ENCODE results near the gene SAMMSON.

Gene SAMMSON

DNA sequence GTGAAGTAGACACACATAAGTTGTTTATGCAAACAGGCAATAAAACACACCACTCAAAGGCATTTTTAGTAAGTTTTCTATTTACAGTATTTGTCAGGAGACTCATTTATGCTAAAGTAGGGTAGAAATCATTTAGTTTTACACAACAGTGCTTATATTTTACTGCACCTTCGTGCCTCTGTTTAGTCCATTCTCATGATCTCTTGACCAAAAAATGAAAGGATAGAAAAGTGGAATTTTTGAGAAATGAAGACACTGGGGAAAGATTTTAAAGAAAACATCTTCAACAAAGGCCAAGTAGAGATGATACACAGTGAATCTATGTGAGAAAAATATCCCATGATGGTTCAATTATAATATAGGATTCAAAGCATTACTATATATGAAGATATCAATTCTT, 114.9 kb downstream of the SAMMSON start:
- TF ChIP-seq, protein P1, sequence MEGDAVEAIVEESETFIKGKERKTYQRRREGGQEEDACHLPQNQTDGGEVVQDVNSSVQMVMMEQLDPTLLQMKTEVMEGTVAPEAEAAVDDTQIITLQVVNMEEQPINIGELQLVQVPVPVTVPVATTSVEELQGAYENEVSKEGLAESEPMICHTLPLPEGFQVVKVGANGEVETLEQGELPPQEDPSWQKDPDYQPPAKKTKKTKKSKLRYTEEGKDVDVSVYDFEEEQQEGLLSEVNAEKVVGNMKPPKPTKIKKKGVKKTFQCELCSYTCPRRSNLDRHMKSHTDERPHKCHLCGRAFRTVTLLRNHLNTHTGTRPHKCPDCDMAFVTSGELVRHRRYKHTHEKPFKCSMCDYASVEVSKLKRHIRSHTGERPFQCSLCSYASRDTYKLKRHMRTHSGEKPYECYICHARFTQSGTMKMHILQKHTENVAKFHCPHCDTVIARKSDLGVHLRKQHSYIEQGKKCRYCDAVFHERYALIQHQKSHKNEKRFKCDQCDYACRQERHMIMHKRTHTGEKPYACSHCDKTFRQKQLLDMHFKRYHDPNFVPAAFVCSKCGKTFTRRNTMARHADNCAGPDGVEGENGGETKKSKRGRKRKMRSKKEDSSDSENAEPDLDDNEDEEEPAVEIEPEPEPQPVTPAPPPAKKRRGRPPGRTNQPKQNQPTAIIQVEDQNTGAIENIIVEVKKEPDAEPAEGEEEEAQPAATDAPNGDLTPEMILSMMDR (conservative IDR thresholded peaks at IDR 0.05; ENCODE audit: low read length), result no peak
- DNase-seq (ENCODE audit: low read depth), result no peak
- no peak overlapping the region for H3K4me3 ChIP-seq (ENCODE audit: low read length)

DNA sequence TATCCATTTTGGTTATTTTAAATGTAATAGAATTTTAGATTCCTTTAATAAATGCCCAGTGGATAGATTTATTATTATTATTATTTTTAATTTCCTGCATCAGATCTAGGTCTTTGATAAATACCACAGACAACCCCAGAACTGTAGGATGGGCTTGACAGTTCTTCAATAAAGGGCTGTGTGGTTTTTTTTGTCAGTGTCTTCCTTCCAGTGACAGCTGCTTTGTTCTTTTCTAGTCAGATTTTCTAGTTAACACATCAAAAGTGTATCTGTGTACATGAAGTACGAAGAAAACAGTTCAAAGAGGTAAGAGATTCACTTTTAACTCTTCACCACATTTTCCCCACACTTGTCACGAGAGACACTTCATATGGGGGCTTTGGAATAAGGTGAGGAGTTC, 120.3 kb downstream of the SAMMSON start:
- H3K4me3 ChIP-seq (ENCODE audit: low read length), result no peak overlapping the region
- no peak for DNase-seq (ENCODE audit: low read depth)
- TF ChIP-seq, protein P1 (conservative IDR thresholded peaks at IDR 0.05; ENCODE audit: low read length), result no peak

Data from AG10803 (cell line).